WTC11 (cell line): ENCODE results near the gene CSTF1. TPM values are rescaled to one million over a fixed set of nuclear protein-coding genes. Genes with fewer than 3 reads are reported as not detected.

Source experiments
- ATAC-seq: fragments of 200-7000 bp; cut with Tn5 transposase; 2 replicates; pipeline ENCODE4 v1.10.0; 2021; ENCODE audit warnings: mild to moderate bottlenecking, moderate library complexity
- CTCF ChIA-PET: fragments of 300-600 bp; sonication (Branson Sonifier 250); formaldehyde crosslinking; loops from one replicate; lab custom pipeline; 2021; ENCODE audit warnings: antibody characterized with exemption; lab: Charles Lee
- POLR2A ChIA-PET: fragments of 350-600 bp; sonication (Branson Sonifier 250); formaldehyde crosslinking; loops from one replicate; lab custom pipeline; 2021; ENCODE audit warnings: antibody characterized with exemption; lab: Charles Lee
- DNase-seq: peaks from one replicate; pipeline ENCODE4 v3.0.0; 2021; ENCODE audit warnings: low spot score
- H3K27ac Mint-ChIP-seq: 2 replicates; pipeline ENCODE4 v1.8.0; 2021; ENCODE audit warnings: mixed read lengths
- H3K27me3 Mint-ChIP-seq: 2 replicates; pipeline ENCODE4 v1.8.0; 2021; ENCODE audit warnings: low read depth, mild to moderate bottlenecking, moderate library complexity, mixed read lengths
- H3K36me3 Mint-ChIP-seq: 2 replicates; pipeline ENCODE4 v1.8.0; 2021; ENCODE audit warnings: mixed read lengths
- H3K4me1 Mint-ChIP-seq: 2 replicates; pipeline ENCODE4 v1.8.0; 2022; ENCODE audit warnings: mixed read lengths
- H3K4me3 Mint-ChIP-seq: 2 replicates; pipeline ENCODE4 v1.8.0; 2021; ENCODE audit warnings: mild to moderate bottlenecking, moderate library complexity, mixed read lengths
- H3K9me3 Mint-ChIP-seq: 2 replicates; pipeline ENCODE4 v1.8.0; 2021; ENCODE audit warnings: mixed read lengths
- ATF1 ChIP-seq: sonication (generic); formaldehyde crosslinking; IDR thresholded peaks from 2 replicates; pipeline ENCODE4 v1.8.1; 2023; ENCODE audit warnings: mild to moderate bottlenecking, moderate library complexity, missing genetic modification reagents
- EMX1 ChIP-seq: fragments of 250-450 bp; sonication (Bioruptor Pico); IDR thresholded peaks from 2 replicates; pipeline ENCODE4 v1.8.0; 2021; ENCODE audit warnings: mild to moderate bottlenecking
- ESRRA ChIP-seq: sonication (generic); formaldehyde crosslinking; IDR thresholded peaks from 2 replicates; pipeline ENCODE4 v1.8.1; 2022; ENCODE audit warnings: mild to moderate bottlenecking, missing genetic modification reagents, borderline replicate concordance
- NR2C2 ChIP-seq: sonication (generic); formaldehyde crosslinking; IDR thresholded peaks from 2 replicates; pipeline ENCODE4 v1.8.0; 2022; ENCODE audit warnings: mild to moderate bottlenecking, missing genetic modification reagents
- PRRX2 ChIP-seq: fragments of 250-450 bp; sonication (Bioruptor Pico); IDR thresholded peaks from 2 replicates; pipeline ENCODE4 v1.8.0; 2021; ENCODE audit warnings: mild to moderate bottlenecking
- SMAD4 ChIP-seq: sonication (generic); formaldehyde crosslinking; IDR thresholded peaks from 2 replicates; pipeline ENCODE4 v1.8.0; 2022; ENCODE audit warnings: mild to moderate bottlenecking, missing genetic modification reagents
- ZNF219 ChIP-seq: sonication (generic); formaldehyde crosslinking; IDR thresholded peaks from 2 replicates; pipeline ENCODE4 v1.8.0; 2023; ENCODE audit warnings: missing genetic modification reagents, mild to moderate bottlenecking, borderline replicate concordance
- ZNF671 ChIP-seq: fragments of 250-450 bp; sonication (Bioruptor Pico); IDR thresholded peaks from 2 replicates; pipeline ENCODE4 v1.8.0; 2021; ENCODE audit warnings: mild to moderate bottlenecking
- total RNA-seq: library from RNA; stranded (reverse); gene quantifications from 3 replicates; pipeline ENCODE4 v1.2.3, GENCODE V29; 2021
- TF ChIP-seq, protein P1 (sequence below): fragments of 250-450 bp; sonication (Bioruptor Pico); IDR thresholded peaks from 2 replicates; pipeline ENCODE4 v1.9.0; 2021; ENCODE audit warnings: mild to moderate bottlenecking, borderline replicate concordance
- TF ChIP-seq, protein P2 (sequence below): sonication (generic); formaldehyde crosslinking; IDR thresholded peaks from 2 replicates; pipeline ENCODE4 v1.8.0; 2022; ENCODE audit warnings: missing genetic modification reagents
- TF ChIP-seq, protein P3 (sequence below): fragments of 250-450 bp; sonication (Bioruptor Pico); IDR thresholded peaks from 2 replicates; pipeline ENCODE4 v1.9.0; 2021; ENCODE audit warnings: moderate library complexity, mild to moderate bottlenecking, inconsistent platforms, borderline replicate concordance
- TF ChIP-seq, protein P4 (sequence below): sonication (generic); formaldehyde crosslinking; IDR thresholded peaks from 2 replicates; pipeline ENCODE4 v1.8.1; 2023; ENCODE audit warnings: mild to moderate bottlenecking, missing genetic modification reagents, borderline replicate concordance
- TF ChIP-seq, protein P5 (sequence below): sonication (generic); formaldehyde crosslinking; IDR thresholded peaks from 2 replicates; pipeline ENCODE4 v1.8.0; 2023; ENCODE audit warnings: missing genetic modification reagents

CSTF1 gene
- total RNA-seq, 1 experiment from 2014 or later: 58.5 TPM

DNA sequence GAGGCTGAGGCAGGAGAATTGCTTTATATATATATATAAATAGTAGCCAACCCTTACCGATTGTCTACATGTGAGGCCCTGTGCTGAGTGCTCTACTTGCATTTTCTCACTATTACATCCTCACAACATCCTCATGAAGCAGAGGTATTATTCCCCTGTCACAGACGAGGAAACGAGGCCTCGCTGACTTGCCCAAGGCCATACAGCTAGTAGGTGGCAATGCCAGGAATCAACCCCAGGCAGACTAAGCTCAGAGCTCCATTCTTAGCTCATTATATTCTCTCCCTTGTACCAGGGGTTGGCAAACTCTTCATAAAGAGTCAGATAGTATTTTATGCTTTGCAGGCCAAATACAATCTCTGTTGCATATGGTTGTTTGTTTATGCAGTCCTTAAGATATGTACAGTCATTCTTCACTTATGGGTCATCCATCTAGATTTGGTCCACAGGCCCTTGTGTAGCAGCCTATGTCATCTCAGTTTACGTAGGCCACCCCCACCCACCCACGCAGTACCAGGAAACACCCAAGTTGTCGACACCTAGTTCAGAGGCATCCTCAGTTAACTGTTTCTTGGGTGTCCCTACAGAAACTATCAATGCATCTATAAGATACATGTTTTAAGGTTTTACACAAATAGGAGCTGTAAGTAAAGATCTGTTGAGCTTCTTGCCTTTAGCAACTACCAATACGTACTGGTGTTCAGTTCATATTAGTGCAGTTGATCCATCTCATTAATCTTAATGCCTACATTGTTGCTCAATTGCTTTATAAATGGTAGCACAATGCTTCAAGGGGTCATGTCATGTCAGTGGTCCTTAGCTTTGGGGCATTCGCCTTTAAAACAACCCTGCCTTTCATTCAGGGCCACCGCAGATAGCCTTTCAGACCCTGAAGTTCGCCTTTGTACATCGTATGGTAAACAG is 22.7 kb downstream of the CSTF1 start:
- no peak for ATAC-seq
- 0 out of 2 replicates have a peak, but pooled peaks cover 6% of the 10 kb centered on the region for H3K36me3 Mint-ChIP-seq
- TF ChIP-seq, protein P1, sequence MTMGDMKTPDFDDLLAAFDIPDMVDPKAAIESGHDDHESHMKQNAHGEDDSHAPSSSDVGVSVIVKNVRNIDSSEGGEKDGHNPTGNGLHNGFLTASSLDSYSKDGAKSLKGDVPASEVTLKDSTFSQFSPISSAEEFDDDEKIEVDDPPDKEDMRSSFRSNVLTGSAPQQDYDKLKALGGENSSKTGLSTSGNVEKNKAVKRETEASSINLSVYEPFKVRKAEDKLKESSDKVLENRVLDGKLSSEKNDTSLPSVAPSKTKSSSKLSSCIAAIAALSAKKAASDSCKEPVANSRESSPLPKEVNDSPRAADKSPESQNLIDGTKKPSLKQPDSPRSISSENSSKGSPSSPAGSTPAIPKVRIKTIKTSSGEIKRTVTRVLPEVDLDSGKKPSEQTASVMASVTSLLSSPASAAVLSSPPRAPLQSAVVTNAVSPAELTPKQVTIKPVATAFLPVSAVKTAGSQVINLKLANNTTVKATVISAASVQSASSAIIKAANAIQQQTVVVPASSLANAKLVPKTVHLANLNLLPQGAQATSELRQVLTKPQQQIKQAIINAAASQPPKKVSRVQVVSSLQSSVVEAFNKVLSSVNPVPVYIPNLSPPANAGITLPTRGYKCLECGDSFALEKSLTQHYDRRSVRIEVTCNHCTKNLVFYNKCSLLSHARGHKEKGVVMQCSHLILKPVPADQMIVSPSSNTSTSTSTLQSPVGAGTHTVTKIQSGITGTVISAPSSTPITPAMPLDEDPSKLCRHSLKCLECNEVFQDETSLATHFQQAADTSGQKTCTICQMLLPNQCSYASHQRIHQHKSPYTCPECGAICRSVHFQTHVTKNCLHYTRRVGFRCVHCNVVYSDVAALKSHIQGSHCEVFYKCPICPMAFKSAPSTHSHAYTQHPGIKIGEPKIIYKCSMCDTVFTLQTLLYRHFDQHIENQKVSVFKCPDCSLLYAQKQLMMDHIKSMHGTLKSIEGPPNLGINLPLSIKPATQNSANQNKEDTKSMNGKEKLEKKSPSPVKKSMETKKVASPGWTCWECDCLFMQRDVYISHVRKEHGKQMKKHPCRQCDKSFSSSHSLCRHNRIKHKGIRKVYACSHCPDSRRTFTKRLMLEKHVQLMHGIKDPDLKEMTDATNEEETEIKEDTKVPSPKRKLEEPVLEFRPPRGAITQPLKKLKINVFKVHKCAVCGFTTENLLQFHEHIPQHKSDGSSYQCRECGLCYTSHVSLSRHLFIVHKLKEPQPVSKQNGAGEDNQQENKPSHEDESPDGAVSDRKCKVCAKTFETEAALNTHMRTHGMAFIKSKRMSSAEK (CRISPR knock-in tag): no peak
- TF ChIP-seq, protein P2, sequence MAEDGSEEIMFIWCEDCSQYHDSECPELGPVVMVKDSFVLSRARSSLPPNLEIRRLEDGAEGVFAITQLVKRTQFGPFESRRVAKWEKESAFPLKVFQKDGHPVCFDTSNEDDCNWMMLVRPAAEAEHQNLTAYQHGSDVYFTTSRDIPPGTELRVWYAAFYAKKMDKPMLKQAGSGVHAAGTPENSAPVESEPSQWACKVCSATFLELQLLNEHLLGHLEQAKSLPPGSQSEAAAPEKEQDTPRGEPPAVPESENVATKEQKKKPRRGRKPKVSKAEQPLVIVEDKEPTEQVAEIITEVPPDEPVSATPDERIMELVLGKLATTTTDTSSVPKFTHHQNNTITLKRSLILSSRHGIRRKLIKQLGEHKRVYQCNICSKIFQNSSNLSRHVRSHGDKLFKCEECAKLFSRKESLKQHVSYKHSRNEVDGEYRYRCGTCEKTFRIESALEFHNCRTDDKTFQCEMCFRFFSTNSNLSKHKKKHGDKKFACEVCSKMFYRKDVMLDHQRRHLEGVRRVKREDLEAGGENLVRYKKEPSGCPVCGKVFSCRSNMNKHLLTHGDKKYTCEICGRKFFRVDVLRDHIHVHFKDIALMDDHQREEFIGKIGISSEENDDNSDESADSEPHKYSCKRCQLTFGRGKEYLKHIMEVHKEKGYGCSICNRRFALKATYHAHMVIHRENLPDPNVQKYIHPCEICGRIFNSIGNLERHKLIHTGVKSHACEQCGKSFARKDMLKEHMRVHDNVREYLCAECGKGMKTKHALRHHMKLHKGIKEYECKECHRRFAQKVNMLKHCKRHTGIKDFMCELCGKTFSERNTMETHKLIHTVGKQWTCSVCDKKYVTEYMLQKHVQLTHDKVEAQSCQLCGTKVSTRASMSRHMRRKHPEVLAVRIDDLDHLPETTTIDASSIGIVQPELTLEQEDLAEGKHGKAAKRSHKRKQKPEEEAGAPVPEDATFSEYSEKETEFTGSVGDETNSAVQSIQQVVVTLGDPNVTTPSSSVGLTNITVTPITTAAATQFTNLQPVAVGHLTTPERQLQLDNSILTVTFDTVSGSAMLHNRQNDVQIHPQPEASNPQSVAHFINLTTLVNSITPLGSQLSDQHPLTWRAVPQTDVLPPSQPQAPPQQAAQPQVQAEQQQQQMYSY (CRISPR knock-in tag): no peak
- TF ChIP-seq, all 79 proteins: peak for 0
- no peaks in the 10 kb centered on the region for H3K4me1 Mint-ChIP-seq
- DNase-seq: no peak
- H3K27ac Mint-ChIP-seq: no peak overlapping the region
- ChIA-PET POLR2A (interaction anchor here (0.6 kb wide), 1 partner anchor 925 kb away, joined by 3 read pairs; no protein-coding TSS in a partner anchor), CTCF (no interaction called here)
- H3K4me3 Mint-ChIP-seq: no peak overlapping the region
- no peaks in the 10 kb centered on the region for H3K27me3 Mint-ChIP-seq
- H3K9me3 Mint-ChIP-seq: no peaks in the 10 kb centered on the region

DNA sequence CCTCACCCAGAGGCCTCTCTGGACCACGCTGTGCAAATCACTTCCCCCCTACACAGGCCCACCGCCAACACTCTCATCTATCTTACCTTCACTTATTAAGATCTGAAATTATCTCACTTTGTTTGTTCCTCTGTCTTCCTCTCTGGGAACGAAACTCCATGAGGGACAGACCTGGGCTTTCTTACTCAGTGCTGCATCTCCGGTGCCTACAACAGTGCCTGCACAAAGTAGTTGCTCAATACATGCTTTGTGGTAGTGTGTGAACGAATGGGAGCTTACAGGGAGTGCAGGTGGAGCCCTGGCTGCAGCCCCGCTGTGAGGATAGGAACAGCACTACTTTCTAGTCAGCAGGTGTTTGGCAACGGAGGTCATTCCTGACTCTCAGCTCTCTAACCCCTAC is 25.0 kb downstream of the CSTF1 start:
- DNase-seq (no peak), ATAC-seq (no peak)
- H3K27ac Mint-ChIP-seq: no peak overlapping the region
- ChIA-PET POLR2A (no interaction called here), CTCF (no interaction called here)
- TF ChIP-seq ZNF219 (CRISPR knock-in tag) (no peak), SMAD4 (CRISPR knock-in tag) (no peak), ATF1 (CRISPR knock-in tag) (no peak), NR2C2 (CRISPR knock-in tag) (no peak), ESRRA (CRISPR knock-in tag) (no peak), EMX1 (CRISPR knock-in tag) (no peak), ZNF671 (CRISPR knock-in tag) (no peak), PRRX2 (CRISPR knock-in tag) (no peak)
- TF ChIP-seq, protein P3, sequence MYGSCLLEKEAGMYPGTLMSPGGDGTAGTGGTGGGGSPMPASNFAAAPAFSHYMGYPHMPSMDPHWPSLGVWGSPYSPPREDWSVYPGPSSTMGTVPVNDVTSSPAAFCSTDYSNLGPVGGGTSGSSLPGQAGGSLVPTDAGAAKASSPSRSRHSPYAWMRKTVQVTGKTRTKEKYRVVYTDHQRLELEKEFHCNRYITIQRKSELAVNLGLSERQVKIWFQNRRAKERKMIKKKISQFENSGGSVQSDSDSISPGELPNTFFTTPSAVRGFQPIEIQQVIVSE (CRISPR knock-in tag): no peak
- TF ChIP-seq, protein P4, sequence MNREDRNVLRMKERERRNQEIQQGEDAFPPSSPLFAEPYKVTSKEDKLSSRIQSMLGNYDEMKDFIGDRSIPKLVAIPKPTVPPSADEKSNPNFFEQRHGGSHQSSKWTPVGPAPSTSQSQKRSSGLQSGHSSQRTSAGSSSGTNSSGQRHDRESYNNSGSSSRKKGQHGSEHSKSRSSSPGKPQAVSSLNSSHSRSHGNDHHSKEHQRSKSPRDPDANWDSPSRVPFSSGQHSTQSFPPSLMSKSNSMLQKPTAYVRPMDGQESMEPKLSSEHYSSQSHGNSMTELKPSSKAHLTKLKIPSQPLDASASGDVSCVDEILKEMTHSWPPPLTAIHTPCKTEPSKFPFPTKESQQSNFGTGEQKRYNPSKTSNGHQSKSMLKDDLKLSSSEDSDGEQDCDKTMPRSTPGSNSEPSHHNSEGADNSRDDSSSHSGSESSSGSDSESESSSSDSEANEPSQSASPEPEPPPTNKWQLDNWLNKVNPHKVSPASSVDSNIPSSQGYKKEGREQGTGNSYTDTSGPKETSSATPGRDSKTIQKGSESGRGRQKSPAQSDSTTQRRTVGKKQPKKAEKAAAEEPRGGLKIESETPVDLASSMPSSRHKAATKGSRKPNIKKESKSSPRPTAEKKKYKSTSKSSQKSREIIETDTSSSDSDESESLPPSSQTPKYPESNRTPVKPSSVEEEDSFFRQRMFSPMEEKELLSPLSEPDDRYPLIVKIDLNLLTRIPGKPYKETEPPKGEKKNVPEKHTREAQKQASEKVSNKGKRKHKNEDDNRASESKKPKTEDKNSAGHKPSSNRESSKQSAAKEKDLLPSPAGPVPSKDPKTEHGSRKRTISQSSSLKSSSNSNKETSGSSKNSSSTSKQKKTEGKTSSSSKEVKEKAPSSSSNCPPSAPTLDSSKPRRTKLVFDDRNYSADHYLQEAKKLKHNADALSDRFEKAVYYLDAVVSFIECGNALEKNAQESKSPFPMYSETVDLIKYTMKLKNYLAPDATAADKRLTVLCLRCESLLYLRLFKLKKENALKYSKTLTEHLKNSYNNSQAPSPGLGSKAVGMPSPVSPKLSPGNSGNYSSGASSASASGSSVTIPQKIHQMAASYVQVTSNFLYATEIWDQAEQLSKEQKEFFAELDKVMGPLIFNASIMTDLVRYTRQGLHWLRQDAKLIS: no peak
- TF ChIP-seq, protein P5, sequence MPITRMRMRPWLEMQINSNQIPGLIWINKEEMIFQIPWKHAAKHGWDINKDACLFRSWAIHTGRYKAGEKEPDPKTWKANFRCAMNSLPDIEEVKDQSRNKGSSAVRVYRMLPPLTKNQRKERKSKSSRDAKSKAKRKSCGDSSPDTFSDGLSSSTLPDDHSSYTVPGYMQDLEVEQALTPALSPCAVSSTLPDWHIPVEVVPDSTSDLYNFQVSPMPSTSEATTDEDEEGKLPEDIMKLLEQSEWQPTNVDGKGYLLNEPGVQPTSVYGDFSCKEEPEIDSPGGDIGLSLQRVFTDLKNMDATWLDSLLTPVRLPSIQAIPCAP (CRISPR knock-in tag): no peak
- 0 out of 2 replicates have a peak, but pooled peaks cover 4% of the 10 kb centered on the region for H3K36me3 Mint-ChIP-seq
- no peaks in the 10 kb centered on the region for H3K9me3 Mint-ChIP-seq
- no peak overlapping the region for H3K4me3 Mint-ChIP-seq
- H3K4me1 Mint-ChIP-seq: peaks cover 4% of the 10 kb centered on the region
- H3K27me3 Mint-ChIP-seq: peaks cover 13% of the 10 kb centered on the region
